Raji (cell line): ENCODE data around the gene AATF.
A peak's percentile ranks its signal among the peaks of the same experiment; 100 is the strongest.

Source experiments
- POLR2A ChIP-seq: IDR thresholded peaks from 2 replicates; pipeline ENCODE4 v1.6.1; 2011; ENCODE audit warnings: low read depth, low read length, control low read depth; ENCODE audit not compliant: insufficient read depth

The AATF gene

GRCh38 chr17:36948717-36949460 is at the start of gene AATF:
Gene AATF (plus strand): TSS chr17:36948954. CDS start chr17:36949126, 172 bp downstream.
- peak; percentile 86 for TF ChIP-seq POLR2A

- TF ChIP-seq POLR2A: no peak
These were observed 49.2 kb upstream of the AATF start for GRCh38 chr17:36899250-36900159.

- no peak for TF ChIP-seq POLR2A
These were observed 48.6 kb upstream of the AATF start for GRCh38 chr17:36900160-36900512.

- no peak for TF ChIP-seq POLR2A
These were observed 47.2 kb upstream of the AATF start for GRCh38 chr17:36901506-36901905.

GRCh38 chr17:36907407-36907806 is 41.3 kb upstream of the AATF start:
- no peak for TF ChIP-seq POLR2A

GRCh38 chr17:36910513-36910912 is 38.2 kb upstream of the AATF start:
- no peak for TF ChIP-seq POLR2A

- TF ChIP-seq POLR2A: no peak
These were observed 37.8 kb upstream of the AATF start for GRCh38 chr17:36911001-36911400.

- TF ChIP-seq POLR2A: no peak
These were observed 35.6 kb upstream of the AATF start for GRCh38 chr17:36913132-36913531.

- no peak for TF ChIP-seq POLR2A
These were observed 30.5 kb upstream of the AATF start for GRCh38 chr17:36918211-36918691.

- TF ChIP-seq POLR2A: no peak
These were observed 29.3 kb upstream of the AATF start for GRCh38 chr17:36919407-36919968.

- TF ChIP-seq POLR2A: no peak
These were observed 28.4 kb upstream of the AATF start for GRCh38 chr17:36920032-36921005.

GRCh38 chr17:36921095-36921851 is 27.5 kb upstream of the AATF start:
- TF ChIP-seq POLR2A: no peak

GRCh38 chr17:36922175-36922574 is 26.6 kb upstream of the AATF start:
- TF ChIP-seq POLR2A: no peak

- no peak for TF ChIP-seq POLR2A
These were observed 24.9 kb upstream of the AATF start for GRCh38 chr17:36923814-36924221.
